ENCODE data around the gene ITIH1. TPM values are rescaled to one million over a fixed set of nuclear protein-coding genes. Genes with fewer than 3 reads are reported as not detected.

ITIH1 gene
- polyA plus RNA-seq, 1 experiment: not detected

DNA sequence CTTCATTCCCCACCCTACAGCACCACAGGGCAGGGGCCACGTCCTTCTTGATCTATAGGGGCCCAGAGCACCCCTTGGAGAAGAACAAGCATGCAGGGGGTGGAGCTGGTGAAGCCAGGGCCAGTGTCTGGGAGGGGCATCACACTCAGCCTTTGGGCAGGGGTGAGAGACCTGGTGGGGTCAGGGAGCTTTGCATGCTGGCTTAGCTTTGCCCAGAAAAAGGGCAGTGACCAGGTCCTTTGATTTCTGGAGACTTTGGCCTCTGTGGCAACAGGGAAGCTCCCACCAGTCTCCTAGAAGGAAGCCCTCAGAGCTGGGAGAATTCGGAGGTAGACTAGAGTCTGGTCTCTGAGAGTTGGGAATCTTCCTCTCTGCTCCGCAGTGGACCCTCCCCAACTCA, 52.1 kb downstream of the ITIH1 start:
- TF ChIP-seq, protein P1, sequence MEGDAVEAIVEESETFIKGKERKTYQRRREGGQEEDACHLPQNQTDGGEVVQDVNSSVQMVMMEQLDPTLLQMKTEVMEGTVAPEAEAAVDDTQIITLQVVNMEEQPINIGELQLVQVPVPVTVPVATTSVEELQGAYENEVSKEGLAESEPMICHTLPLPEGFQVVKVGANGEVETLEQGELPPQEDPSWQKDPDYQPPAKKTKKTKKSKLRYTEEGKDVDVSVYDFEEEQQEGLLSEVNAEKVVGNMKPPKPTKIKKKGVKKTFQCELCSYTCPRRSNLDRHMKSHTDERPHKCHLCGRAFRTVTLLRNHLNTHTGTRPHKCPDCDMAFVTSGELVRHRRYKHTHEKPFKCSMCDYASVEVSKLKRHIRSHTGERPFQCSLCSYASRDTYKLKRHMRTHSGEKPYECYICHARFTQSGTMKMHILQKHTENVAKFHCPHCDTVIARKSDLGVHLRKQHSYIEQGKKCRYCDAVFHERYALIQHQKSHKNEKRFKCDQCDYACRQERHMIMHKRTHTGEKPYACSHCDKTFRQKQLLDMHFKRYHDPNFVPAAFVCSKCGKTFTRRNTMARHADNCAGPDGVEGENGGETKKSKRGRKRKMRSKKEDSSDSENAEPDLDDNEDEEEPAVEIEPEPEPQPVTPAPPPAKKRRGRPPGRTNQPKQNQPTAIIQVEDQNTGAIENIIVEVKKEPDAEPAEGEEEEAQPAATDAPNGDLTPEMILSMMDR (IDR thresholded peaks at IDR 0.05; ENCODE audit: low read depth, low read length): no peak
- CTCF ChIA-PET: no interaction called here
- no peak for DNase-seq (ENCODE audit: low read depth, low spot score)
- Histone ChIP-seq H3K9me3 (ENCODE audit: control insufficient read depth, insufficient read depth, low read length) (no peaks in the 10 kb centered on the region), H3K4me3 (ENCODE audit: low read depth, low read length) (no peak overlapping the region), H3K27me3 (ENCODE audit: control insufficient read depth, insufficient read depth, low read length) (peaks cover 2% of the 10 kb centered on the region), H3K27ac (ENCODE audit: low read depth, low read length) (no peak overlapping the region)
- POLR2A ChIA-PET: no interaction called here

DNA sequence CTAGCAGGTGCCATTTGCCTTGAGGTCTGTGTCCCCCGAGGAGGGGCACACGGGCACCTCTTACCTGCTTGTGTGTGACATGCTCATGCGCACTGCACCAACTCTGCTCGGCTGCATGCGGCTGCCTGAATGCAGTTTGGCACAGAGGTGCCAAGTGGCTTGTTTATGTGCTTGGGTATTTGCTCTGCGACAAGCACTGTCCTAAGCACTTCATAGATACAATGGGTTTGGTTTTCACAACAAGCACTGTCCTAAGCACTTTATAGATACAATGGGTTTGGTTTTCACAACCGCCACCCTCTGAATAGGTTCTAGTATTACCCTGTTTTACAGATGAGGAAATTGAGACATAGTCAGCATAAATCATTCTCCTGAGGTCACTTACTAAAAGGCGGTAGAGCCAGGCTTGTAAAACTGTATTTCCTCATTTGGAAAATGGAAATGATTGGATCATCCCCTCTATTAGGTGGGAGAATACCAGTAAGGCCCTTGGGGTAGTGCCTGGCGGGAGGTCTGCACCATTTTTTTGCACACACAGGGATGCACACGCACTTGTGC, 52.6 kb downstream of the ITIH1 start:
- TF ChIP-seq, protein P1 (IDR thresholded peaks at IDR 0.05; ENCODE audit: low read depth, low read length): no peak
- Histone ChIP-seq H3K9me3 (ENCODE audit: control insufficient read depth, insufficient read depth, low read length) (no peaks in the 10 kb centered on the region), H3K4me3 (ENCODE audit: low read depth, low read length) (no peak overlapping the region), H3K27me3 (ENCODE audit: control insufficient read depth, insufficient read depth, low read length) (peaks cover 2% of the 10 kb centered on the region), H3K27ac (ENCODE audit: low read depth, low read length) (no peak overlapping the region)
- ChIA-PET POLR2A (no interaction called here), CTCF (no interaction called here)
- no peak for DNase-seq (ENCODE audit: low read depth, low spot score)

DNA sequence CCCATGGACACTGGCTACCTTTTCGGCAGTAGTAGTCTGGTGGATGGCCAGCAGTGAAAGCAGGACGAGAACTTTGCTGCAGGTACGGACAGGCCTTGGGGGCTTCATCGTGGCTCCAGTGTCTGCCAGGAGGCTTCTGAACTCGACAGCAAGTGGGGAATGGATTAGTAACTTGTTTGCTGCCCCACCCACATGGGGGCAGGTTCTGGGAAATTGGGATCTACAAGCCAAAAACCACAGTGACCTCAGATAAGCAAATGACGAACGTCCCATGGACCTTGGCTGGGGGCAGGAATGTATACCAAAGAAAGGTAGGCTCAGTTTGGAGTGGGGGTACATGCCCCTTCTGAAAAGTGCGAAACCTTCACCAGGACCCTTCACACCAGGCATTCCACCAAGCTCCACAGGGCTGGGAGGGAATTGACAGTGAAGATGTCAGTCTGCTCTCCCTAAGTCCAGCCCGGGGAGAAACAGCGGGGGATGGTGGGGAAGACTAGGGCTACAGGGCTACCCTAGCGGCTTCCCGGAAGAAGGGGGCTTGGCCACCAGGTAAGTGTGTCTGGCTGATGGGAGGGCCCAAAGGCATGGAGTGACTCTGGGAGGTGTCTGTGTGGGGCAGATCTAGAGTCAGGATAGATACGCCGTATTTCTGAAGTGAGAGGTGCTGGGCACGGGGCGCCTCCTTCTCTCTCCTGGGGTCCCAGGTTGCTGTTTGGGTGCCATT, 53.3 kb downstream of the ITIH1 start, which contains the start of gene ITIH4:
Gene ITIH4, minus strand, starts transcription at position 138 of the 724 bp plus-strand sequence. Its CDS starts 30 bp downstream, at position 108.
- Histone ChIP-seq H3K27me3 (ENCODE audit: control insufficient read depth, insufficient read depth, low read length) (peaks cover 2% of the 10 kb centered on the region), H3K4me3 (ENCODE audit: low read depth, low read length) (no peak within 1 kb of the TSS), H3K27ac (ENCODE audit: low read depth, low read length) (no peak within 1 kb of the TSS), H3K9me3 (ENCODE audit: control insufficient read depth, insufficient read depth, low read length) (no peaks in the 10 kb centered on the region)
- DNase-seq (ENCODE audit: low read depth, low spot score): no peak
- ChIA-PET CTCF (no interaction called here), POLR2A (no interaction called here)
- TF ChIP-seq, protein P1 (IDR thresholded peaks at IDR 0.05; ENCODE audit: low read depth, low read length): no peak

DNA sequence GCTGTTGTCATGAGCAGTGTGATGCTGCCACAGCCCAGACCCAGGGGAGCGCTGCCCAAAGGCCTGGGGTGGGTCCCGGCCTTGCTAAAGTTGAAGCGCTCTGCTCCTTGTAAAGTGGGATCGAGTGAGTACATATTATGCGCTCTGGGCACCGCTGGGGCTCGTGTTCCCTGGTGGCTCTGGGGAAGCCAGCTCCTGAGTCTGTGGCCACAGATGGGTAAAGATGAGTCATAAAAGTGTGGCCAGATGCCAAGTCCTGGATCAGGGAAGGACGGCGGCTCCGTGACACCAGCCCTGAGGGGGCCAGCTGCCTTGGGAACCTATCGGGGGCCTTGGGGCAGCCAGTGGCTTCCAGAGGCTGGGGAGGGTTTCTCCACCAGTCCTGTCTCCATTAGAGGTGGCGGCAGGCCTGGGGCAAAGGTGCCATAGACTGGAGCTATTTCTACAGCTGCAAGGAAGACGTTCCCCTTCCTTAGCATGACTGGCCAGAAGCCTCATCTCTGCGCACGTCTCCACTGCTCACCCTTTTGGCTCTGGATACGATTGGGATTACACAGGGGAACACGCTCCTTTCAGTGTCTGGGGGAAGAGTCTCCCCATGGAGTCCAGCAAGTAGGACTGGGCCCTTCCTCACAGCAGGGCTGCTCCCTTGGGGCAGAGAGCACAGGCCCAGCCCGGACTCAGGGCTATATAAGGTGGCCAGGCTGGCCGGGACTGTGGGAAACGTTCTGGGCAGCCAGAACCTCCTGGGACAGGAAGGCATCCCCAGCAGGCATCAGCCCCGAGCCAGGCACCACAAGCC, 54.3 kb downstream of the ITIH1 start:
- POLR2A ChIA-PET: no interaction called here
- Histone ChIP-seq H3K27me3 (ENCODE audit: control insufficient read depth, insufficient read depth, low read length) (no peaks in the 10 kb centered on the region), H3K9me3 (ENCODE audit: control insufficient read depth, insufficient read depth, low read length) (no peaks in the 10 kb centered on the region), H3K27ac (ENCODE audit: low read depth, low read length) (no peak overlapping the region), H3K4me3 (ENCODE audit: low read depth, low read length) (no peak overlapping the region)
- TF ChIP-seq, protein P1 (IDR thresholded peaks at IDR 0.05; ENCODE audit: low read depth, low read length): no peak
- CTCF ChIA-PET: no interaction called here
- no peak for DNase-seq (ENCODE audit: low read depth, low spot score)

DNA sequence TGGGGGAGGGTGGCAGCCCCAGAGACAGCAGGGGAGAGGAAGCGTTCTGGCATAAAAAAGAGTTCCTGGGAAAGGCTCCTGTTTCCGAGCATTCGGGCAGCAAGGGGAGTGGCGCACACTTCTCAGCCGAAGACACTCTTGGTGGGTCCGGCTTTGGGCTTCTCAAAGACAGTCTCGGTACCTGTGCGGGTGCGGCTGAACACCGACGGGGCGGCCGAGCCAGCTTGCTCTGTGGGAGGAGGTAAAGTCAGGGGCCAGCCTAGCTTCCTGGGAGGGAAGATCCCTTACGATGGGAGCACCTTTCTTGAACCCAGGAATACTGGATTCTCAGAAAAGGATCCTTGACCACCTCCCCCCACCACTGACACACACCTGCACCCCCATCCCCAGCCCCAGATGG, 55.8 kb downstream of the ITIH1 start:
- TF ChIP-seq, protein P1 (IDR thresholded peaks at IDR 0.05; ENCODE audit: low read depth, low read length): no peak
- Histone ChIP-seq H3K27me3 (ENCODE audit: control insufficient read depth, insufficient read depth, low read length) (no peaks in the 10 kb centered on the region), H3K4me3 (ENCODE audit: low read depth, low read length) (no peak overlapping the region), H3K27ac (ENCODE audit: low read depth, low read length) (no peak overlapping the region), H3K9me3 (ENCODE audit: control insufficient read depth, insufficient read depth, low read length) (no peaks in the 10 kb centered on the region)
- POLR2A ChIA-PET: no interaction called here
- CTCF ChIA-PET: interaction anchor here (0.5 to 1.1 kb wide), 2 partner anchors 102 to 153 kb away, joined by 4 read pairs; no protein-coding TSS in a partner anchor
- DNase-seq (ENCODE audit: low read depth, low spot score): no peak
